Choroid plexus epithelial cell (primary cell): Measurements from ENCODE around the gene ATP6V1E1.
"Not testable (repeated sequence)": the region's sequence is repeated elsewhere in the genome, so short reads cannot be mapped to it uniquely, and the experiment has no call there.

Experiments used
- DNase-seq: peaks from one replicate; pipeline ENCODE4 v3.0.0-alpha.2; 2010; ENCODE audit warnings: low read depth
- H3K4me3 ChIP-seq: 2 replicates; pipeline ENCODE4 v1.5.1; 2011; ENCODE audit warnings: low read depth, mild to moderate bottlenecking, control low read depth, low read length, moderate library complexity
- CTCF ChIP-seq: conservative IDR thresholded peaks from 2 replicates; pipeline ENCODE4 v1.5.1; 2011; ENCODE audit warnings: low read depth, mild to moderate bottlenecking, control low read depth, inconsistent platforms, low read length, moderate library complexity

Gene ATP6V1E1

GRCh38 chr22:17664414-17665055, 36.0 kb upstream of the ATP6V1E1 start:
- H3K4me3 ChIP-seq, result no peak overlapping the region
- TF ChIP-seq CTCF, result no peak
- DNase-seq, result peak; percentile 30

- H3K4me3 ChIP-seq, result no peak overlapping the region
- no peak for DNase-seq
- no peak for TF ChIP-seq CTCF
Observed at GRCh38 chr22:17656870-17657395, 28.4 kb upstream of the ATP6V1E1 start.

GRCh38 chr22:17655289-17655688, 26.7 kb upstream of the ATP6V1E1 start:
- H3K4me3 ChIP-seq, result no peak overlapping the region
- TF ChIP-seq CTCF, result no peak
- DNase-seq, result peak; percentile 36

- DNase-seq, result no peak
Observed at GRCh38 chr22:17648569-17648968, 20.0 kb upstream of the ATP6V1E1 start.

GRCh38 chr22:17647991-17648390, 19.4 kb upstream of the ATP6V1E1 start:
- no peak overlapping the region for H3K4me3 ChIP-seq
- no peak for TF ChIP-seq CTCF
- DNase-seq, result peak; percentile 32

More at GRCh38 chr22:17648569-17648968, 20.0 kb upstream of the ATP6V1E1 start:
- H3K4me3 ChIP-seq, result no peak overlapping the region
- no peak for TF ChIP-seq CTCF

- TF ChIP-seq CTCF, result no peak
Observed at GRCh38 chr22:17647452-17647851, 18.9 kb upstream of the ATP6V1E1 start.

GRCh38 chr22:17642357-17642756, 13.8 kb upstream of the ATP6V1E1 start:
- DNase-seq, result not testable (repeated sequence)

More at GRCh38 chr22:17647452-17647851, 18.9 kb upstream of the ATP6V1E1 start:
- H3K4me3 ChIP-seq, result no peak overlapping the region
- DNase-seq, result no peak

More at GRCh38 chr22:17642357-17642756, 13.8 kb upstream of the ATP6V1E1 start:
- not testable (repeated sequence) for H3K4me3 ChIP-seq
